ENCODE results near the gene SYT12. TPM values are rescaled to one million over a fixed set of nuclear protein-coding genes. Genes with fewer than 3 reads are reported as not detected.

Gene SYT12
- total RNA-seq: 0.19 and 2.0 TPM in 2 replicates

GRCh38 chr11:67022961-67023956 is at the start of gene SYT12:
TSS of gene SYT12 (plus strand) at chr11:67023134. CDS start at chr11:67030145, 7,011 bp downstream.

GRCh38 chr11:66974724-66975404 is 48.1 kb upstream of the SYT12 start, which contains the start of gene C11orf86:
TSS of gene C11orf86 (plus strand) at chr11:66975304. CDS start at chr11:66975363, 59 bp downstream.

GRCh38 chr11:67056267-67057204 is 33.6 kb downstream of the SYT12 start, which contains the start of gene RHOD:
TSS of gene RHOD (plus strand) at chr11:67056847. CDS start at chr11:67056903, 56 bp downstream.

Other genes with a start within 250 kb of the SYT12 start
- 12.4 and 16.9 TPM in 2 replicates for gene RCE1, start 179.7 kb upstream of the SYT12 start, total RNA-seq
- gene LRFN4, start 166.1 kb upstream of the SYT12 start, total RNA-seq: 11.6 and 19.2 TPM in 2 replicates
- gene PC, start 64.8 kb upstream of the SYT12 start, total RNA-seq: 17.8 and 19.7 TPM in 2 replicates
- gene C11orf86, start 47.8 kb upstream of the SYT12 start, total RNA-seq: not detected in 2 replicates
- 6.2 and 6.5 TPM in 2 replicates for gene RHOD, start 33.7 kb downstream of the SYT12 start, total RNA-seq
- 38.9 and 40.3 TPM in 2 replicates for gene KDM2A, start 96.1 kb downstream of the SYT12 start, total RNA-seq
- gene GRK2, start 243.3 kb downstream of the SYT12 start, total RNA-seq: 24.0 and 41.6 TPM in 2 replicates